ENCODE measurements around the gene PHOX2A. TPM values are rescaled to one million over a fixed set of nuclear protein-coding genes. Genes with fewer than 3 reads are reported as not detected.

The PHOX2A gene
- total RNA-seq, 1 experiment from 2014 or later, result not detected

GRCh38 chr11:72231396-72232259, 12.3 kb downstream of the PHOX2A start:
- POLR2A ChIA-PET (ENCODE audit: unreplicated experiment), result no interaction called here
- intact Hi-C loops (cut with micrococcal nuclease; ENCODE audit: unreplicated experiment), result no loop called here
- peaks cover 9% of the 10 kb centered on the region for H4K20me1 ChIP-seq (ENCODE audit: insufficient read depth)
- H3K4me2 ChIP-seq, result no peak overlapping the region
- H3K27me3 ChIP-seq (ENCODE audit: insufficient read depth, low read depth), result no peaks in the 10 kb centered on the region
- no peak overlapping the region for H3K27ac ChIP-seq
- peaks cover 5% of the 10 kb centered on the region for H3K79me2 ChIP-seq (ENCODE audit: low read depth)
- CTCF ChIA-PET, result no interaction called here
- peaks cover 21% of the 10 kb centered on the region for H3F3A ChIP-seq (ENCODE audit: insufficient read depth, low read depth)
- no peaks in the 10 kb centered on the region for H3K9me2 ChIP-seq (ENCODE audit: insufficient read depth)
- no peak overlapping the region for H2AFZ ChIP-seq
- no peaks in the 10 kb centered on the region for H3K4me1 ChIP-seq (replicated peaks; ENCODE audit: insufficient read depth)
- H3K36me3 ChIP-seq (ENCODE audit: low read depth), result peaks cover 30% of the 10 kb centered on the region
- no peak for TF ChIP-seq CTCF (conservative IDR thresholded peaks at IDR 0.05)
- no peak for TF ChIP-seq EZH2 (IDR thresholded peaks at IDR 0.05; ENCODE audit: low read depth)
- H3K4me3 ChIP-seq, result no peak overlapping the region
- DNase-seq, result no peak
- no TSS peak for BruUV-seq (replicated peaks)
- no peaks in the 10 kb centered on the region for H3K9me3 ChIP-seq (ENCODE audit: insufficient read depth, low read depth)

GRCh38 chr11:72230764-72231365, 13.1 kb downstream of the PHOX2A start:
- Histone ChIP-seq H3K27ac (no peak overlapping the region), H3F3A (ENCODE audit: insufficient read depth, low read depth) (peaks cover 18% of the 10 kb centered on the region; the same call in 1 of the 2 replicates), H3K27me3 (ENCODE audit: insufficient read depth, low read depth) (no peaks in the 10 kb centered on the region), H3K4me2 (no peak overlapping the region), H3K9me2 (ENCODE audit: insufficient read depth) (no peaks in the 10 kb centered on the region), H3K79me2 (ENCODE audit: low read depth) (peaks cover 13% of the 10 kb centered on the region), H3K9me3 (ENCODE audit: insufficient read depth, low read depth) (no peaks in the 10 kb centered on the region), H3K4me3 (no peak overlapping the region), H2AFZ (no peak overlapping the region), H4K20me1 (ENCODE audit: insufficient read depth) (peaks cover 14% of the 10 kb centered on the region), H3K36me3 (ENCODE audit: low read depth) (peaks cover 30% of the 10 kb centered on the region), H3K4me1 (replicated peaks; ENCODE audit: insufficient read depth) (0 out of 2 replicates have a peak, but pooled peaks cover 7% of the 10 kb centered on the region)
- no peak for TF ChIP-seq CTCF (conservative IDR thresholded peaks at IDR 0.05)
- no peak for TF ChIP-seq EZH2 (IDR thresholded peaks at IDR 0.05; ENCODE audit: low read depth)
- ChIA-PET CTCF (no interaction called here), POLR2A (ENCODE audit: unreplicated experiment) (interaction anchor here (0.6 kb wide), 1 partner anchor 150 kb away, joined by 3 read pairs; no protein-coding TSS in a partner anchor)
- DNase-seq, result no peak
- intact Hi-C loops (cut with micrococcal nuclease; ENCODE audit: unreplicated experiment), result no loop called here
- no TSS peak for BruUV-seq (replicated peaks)

GRCh38 chr11:72229925-72230763, 13.8 kb downstream of the PHOX2A start:
- POLR2A ChIA-PET (ENCODE audit: unreplicated experiment), result interaction anchor here (0.6 kb wide), 2 partner anchors 149 to 1409 kb away, joined by 3 to 5 read pairs; no protein-coding TSS in a partner anchor
- no peak for DNase-seq

More at GRCh38 chr11:72229925-72230763, 13.8 kb downstream of the PHOX2A start:
- no peak for TF ChIP-seq CTCF (conservative IDR thresholded peaks at IDR 0.05)
- no peak for TF ChIP-seq EZH2 (IDR thresholded peaks at IDR 0.05; ENCODE audit: low read depth)
- Histone ChIP-seq H3K4me3 (no peak overlapping the region), H3K36me3 (ENCODE audit: low read depth) (peaks cover 30% of the 10 kb centered on the region), H2AFZ (no peak overlapping the region), H3K4me2 (no peak overlapping the region), H3K27ac (no peak overlapping the region), H3K4me1 (replicated peaks; ENCODE audit: insufficient read depth) (0 out of 2 replicates have a peak, but pooled peaks cover 11% of the 10 kb centered on the region), H3K79me2 (ENCODE audit: low read depth) (peaks cover 20% of the 10 kb centered on the region), H3K9me3 (ENCODE audit: insufficient read depth, low read depth) (no peaks in the 10 kb centered on the region), H3K27me3 (ENCODE audit: insufficient read depth, low read depth) (no peaks in the 10 kb centered on the region), H3K9me2 (ENCODE audit: insufficient read depth) (no peaks in the 10 kb centered on the region), H3F3A (ENCODE audit: insufficient read depth, low read depth) (peaks cover 18% of the 10 kb centered on the region; the same call in 1 of the 2 replicates), H4K20me1 (ENCODE audit: insufficient read depth) (peaks cover 21% of the 10 kb centered on the region)
- intact Hi-C loops (cut with micrococcal nuclease; ENCODE audit: unreplicated experiment), result no loop called here
- BruUV-seq (replicated peaks), result no TSS peak
- CTCF ChIA-PET, result no interaction called here

Data from PC-9 (cell line).